OCI-LY1 (cell line): ENCODE results near the gene CDAN1.

Experiments
- EZH2 ChIP-seq: fragments of 200-600 bp; sonication (generic), shearing (Covaris generic); IDR thresholded peaks from 2 replicates; pipeline ENCODE4 v1.8.0; 2017; ENCODE audit warnings: borderline replicate concordance, mixed run types, mild to moderate bottlenecking, antibody characterized with exemption, low read length, moderate library complexity, mixed read lengths
- TF ChIP-seq, protein P1 (sequence below): fragments of 200-600 bp; sonication (generic), shearing (Covaris generic); IDR thresholded peaks from 2 replicates; pipeline ENCODE4 v1.5.1; 2017; ENCODE audit warnings: mild to moderate bottlenecking, antibody characterized with exemption, low read length, moderate library complexity, mixed read lengths

DNA sequence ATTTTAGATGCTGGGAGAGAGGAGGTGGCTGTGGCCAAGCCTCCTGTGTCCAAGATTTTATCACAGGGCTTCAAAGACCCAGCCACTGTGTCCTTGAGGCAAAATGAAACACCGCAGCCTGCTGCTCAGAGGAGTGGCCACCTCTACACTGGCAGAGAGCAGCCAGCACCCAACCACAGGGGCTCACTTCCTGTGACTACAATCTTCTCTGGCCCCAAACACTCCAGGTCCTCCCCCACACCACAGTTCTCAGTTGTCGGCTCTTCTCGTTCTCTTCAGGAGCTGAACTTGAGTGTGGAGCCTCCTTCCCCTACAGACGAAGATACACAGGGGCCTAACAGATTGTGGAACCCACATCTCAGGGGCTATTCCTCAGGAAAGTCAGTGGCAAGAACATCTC is 45.6 kb downstream of the CDAN1 start:
- TF ChIP-seq, protein P1, sequence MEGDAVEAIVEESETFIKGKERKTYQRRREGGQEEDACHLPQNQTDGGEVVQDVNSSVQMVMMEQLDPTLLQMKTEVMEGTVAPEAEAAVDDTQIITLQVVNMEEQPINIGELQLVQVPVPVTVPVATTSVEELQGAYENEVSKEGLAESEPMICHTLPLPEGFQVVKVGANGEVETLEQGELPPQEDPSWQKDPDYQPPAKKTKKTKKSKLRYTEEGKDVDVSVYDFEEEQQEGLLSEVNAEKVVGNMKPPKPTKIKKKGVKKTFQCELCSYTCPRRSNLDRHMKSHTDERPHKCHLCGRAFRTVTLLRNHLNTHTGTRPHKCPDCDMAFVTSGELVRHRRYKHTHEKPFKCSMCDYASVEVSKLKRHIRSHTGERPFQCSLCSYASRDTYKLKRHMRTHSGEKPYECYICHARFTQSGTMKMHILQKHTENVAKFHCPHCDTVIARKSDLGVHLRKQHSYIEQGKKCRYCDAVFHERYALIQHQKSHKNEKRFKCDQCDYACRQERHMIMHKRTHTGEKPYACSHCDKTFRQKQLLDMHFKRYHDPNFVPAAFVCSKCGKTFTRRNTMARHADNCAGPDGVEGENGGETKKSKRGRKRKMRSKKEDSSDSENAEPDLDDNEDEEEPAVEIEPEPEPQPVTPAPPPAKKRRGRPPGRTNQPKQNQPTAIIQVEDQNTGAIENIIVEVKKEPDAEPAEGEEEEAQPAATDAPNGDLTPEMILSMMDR = no peak
- no peak for TF ChIP-seq EZH2
